ENCODE results near the gene DRAM1. TPM values are rescaled to one million over a fixed set of nuclear protein-coding genes. Genes with fewer than 3 reads are reported as not detected.

Gene DRAM1
- total and polyA plus RNA-seq, 9 of the 15 experiments (the other 6 are each of a cell fraction or from before 2014, with no cell fraction given), result 1.4 to 4.3 (median 2.7) TPM

DNA sequence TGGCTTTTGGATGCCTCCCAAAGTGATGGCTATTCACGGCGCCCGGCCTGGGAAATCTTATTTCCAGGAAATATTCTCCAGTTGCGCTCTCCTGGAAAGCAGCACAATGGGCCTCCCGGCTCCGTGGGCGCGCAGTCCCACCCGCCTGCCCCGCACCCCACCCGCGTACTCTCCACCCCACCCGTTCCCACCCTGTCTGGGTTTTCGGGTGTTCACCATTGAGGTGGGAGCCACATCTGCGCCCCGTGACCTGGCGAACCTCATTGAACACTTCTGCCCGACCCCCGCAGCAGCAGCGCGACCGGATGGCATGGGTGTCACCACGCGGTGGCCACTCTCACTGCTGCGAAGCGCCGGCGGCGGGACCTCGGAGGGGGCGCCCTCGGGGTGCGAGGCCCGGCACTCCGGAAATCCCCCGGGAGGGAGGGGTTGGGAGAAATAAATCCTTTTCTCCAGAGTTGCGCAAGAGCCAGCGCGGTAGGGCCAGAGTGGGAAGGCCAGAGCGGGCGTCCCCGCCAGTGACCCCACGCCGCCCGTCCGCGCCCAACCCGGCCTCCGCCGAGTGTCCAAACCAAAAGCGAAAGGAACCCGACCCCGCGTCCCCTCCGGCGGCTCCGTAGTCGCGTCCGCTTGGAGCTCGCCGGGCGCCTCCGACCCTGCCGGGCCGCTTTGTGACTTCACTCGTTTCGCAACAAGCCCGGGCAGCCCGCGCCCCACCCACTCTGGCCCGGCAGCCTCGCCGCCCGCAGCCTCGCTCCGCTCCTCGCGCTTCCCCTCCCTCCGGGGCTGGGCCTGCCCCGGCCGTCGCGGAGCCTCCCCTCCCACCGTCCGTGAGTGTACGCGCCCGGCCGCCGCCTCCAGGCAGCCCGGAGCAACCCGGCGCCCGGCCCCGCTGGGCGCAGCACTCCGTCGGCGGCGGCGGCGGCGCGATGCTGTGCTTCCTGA, at the start of gene DRAM1 (continued):
- TF ChIP-seq FOXJ2 (tag; IDR thresholded peaks at IDR 0.05), result no peak
- TF ChIP-seq, protein P1, sequence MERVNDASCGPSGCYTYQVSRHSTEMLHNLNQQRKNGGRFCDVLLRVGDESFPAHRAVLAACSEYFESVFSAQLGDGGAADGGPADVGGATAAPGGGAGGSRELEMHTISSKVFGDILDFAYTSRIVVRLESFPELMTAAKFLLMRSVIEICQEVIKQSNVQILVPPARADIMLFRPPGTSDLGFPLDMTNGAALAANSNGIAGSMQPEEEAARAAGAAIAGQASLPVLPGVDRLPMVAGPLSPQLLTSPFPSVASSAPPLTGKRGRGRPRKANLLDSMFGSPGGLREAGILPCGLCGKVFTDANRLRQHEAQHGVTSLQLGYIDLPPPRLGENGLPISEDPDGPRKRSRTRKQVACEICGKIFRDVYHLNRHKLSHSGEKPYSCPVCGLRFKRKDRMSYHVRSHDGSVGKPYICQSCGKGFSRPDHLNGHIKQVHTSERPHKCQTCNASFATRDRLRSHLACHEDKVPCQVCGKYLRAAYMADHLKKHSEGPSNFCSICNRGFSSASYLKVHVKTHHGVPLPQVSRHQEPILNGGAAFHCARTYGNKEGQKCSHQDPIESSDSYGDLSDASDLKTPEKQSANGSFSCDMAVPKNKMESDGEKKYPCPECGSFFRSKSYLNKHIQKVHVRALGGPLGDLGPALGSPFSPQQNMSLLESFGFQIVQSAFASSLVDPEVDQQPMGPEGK (CRISPR knock-in tag; IDR thresholded peaks at IDR 0.05; ENCODE audit: borderline replicate concordance), result 0 out of 2 replicates have a peak, but pooled peaks have one; percentile 79
- TF ChIP-seq, protein P2, sequence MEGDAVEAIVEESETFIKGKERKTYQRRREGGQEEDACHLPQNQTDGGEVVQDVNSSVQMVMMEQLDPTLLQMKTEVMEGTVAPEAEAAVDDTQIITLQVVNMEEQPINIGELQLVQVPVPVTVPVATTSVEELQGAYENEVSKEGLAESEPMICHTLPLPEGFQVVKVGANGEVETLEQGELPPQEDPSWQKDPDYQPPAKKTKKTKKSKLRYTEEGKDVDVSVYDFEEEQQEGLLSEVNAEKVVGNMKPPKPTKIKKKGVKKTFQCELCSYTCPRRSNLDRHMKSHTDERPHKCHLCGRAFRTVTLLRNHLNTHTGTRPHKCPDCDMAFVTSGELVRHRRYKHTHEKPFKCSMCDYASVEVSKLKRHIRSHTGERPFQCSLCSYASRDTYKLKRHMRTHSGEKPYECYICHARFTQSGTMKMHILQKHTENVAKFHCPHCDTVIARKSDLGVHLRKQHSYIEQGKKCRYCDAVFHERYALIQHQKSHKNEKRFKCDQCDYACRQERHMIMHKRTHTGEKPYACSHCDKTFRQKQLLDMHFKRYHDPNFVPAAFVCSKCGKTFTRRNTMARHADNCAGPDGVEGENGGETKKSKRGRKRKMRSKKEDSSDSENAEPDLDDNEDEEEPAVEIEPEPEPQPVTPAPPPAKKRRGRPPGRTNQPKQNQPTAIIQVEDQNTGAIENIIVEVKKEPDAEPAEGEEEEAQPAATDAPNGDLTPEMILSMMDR (IDR thresholded peaks at IDR 0.05 in 2 of 3, conservative IDR thresholded peaks at IDR 0.05 in 1 of 3; ENCODE audit: insufficient read depth in 2 of 3, low read depth in 1 of 3, low read length in 3 of 3), result peak; percentile 2 to 37 (median 20); a peak in 4 of 6 replicates
- no peak for TF ChIP-seq ESRRB (CRISPR knock-in tag; IDR thresholded peaks at IDR 0.05; ENCODE audit: borderline replicate concordance)
- 0 out of 2 replicates have a peak, but pooled peaks have one; percentile 6 for TF ChIP-seq KDM2B (CRISPR knock-in tag; IDR thresholded peaks at IDR 0.05)
- peak in 1 of 2 experiments; percentile 46; a peak in 1 of 4 replicates for TF ChIP-seq SIN3A (IDR thresholded peaks at IDR 0.05; ENCODE audit: borderline replicate concordance in 2 of 2, control insufficient read depth in 1 of 2, low read depth in 2 of 2, low read length in 2 of 2)
- no peak for TF ChIP-seq DIDO1 (tag; IDR thresholded peaks at IDR 0.05; ENCODE audit: low read depth)
- no peak for TF ChIP-seq ZNF778 (CRISPR knock-in tag; IDR thresholded peaks at IDR 0.05)
- no peak for TF ChIP-seq NR4A1 (CRISPR knock-in tag; IDR thresholded peaks at IDR 0.05)
- 0 out of 2 replicates have a peak, but pooled peaks have one; percentile 30 for TF ChIP-seq NR4A1 (tag; IDR thresholded peaks at IDR 0.05)
- no peak; the same call in 1 of the 2 replicates for TF ChIP-seq ZNF75A (CRISPR knock-in tag; IDR thresholded peaks at IDR 0.05)
- peak; percentile 61 for TF ChIP-seq PHF20 (IDR thresholded peaks at IDR 0.05; ENCODE audit: partially characterized antibody)
- 0 out of 2 replicates have a peak, but pooled peaks have one; percentile 28 for TF ChIP-seq JUND (IDR thresholded peaks at IDR 0.05; ENCODE audit: borderline replicate concordance, low read depth, low read length)
- peak; percentile 26; the same call in 1 of the 3 replicates for TF ChIP-seq JUND (tag; IDR thresholded peaks at IDR 0.05; ENCODE audit: borderline replicate concordance, low read depth, low read length)
- TF ChIP-seq DACH1 (IDR thresholded peaks at IDR 0.05; ENCODE audit: partially characterized antibody), result no peak
- no peak for TF ChIP-seq ZSCAN32 (CRISPR knock-in tag; IDR thresholded peaks at IDR 0.05)
- TF ChIP-seq ZNF3 (CRISPR knock-in tag; IDR thresholded peaks at IDR 0.05), result no peak
- no peak for TF ChIP-seq PTTG1 (tag; IDR thresholded peaks at IDR 0.05; ENCODE audit: low read depth)
- no peak for TF ChIP-seq E2F5 (CRISPR knock-in tag; IDR thresholded peaks at IDR 0.05)
- no peak for TF ChIP-seq ZFP1 (CRISPR knock-in tag; IDR thresholded peaks at IDR 0.05)
- TF ChIP-seq FOXJ3 (CRISPR knock-in tag; IDR thresholded peaks at IDR 0.05), result no peak
- no peak for TF ChIP-seq ZNF239 (CRISPR knock-in tag; IDR thresholded peaks at IDR 0.05)
- TF ChIP-seq HIVEP1 (CRISPR knock-in tag; IDR thresholded peaks at IDR 0.05), result no peak

Measured in K562 (cell line).